Spleen (tissue), 7 donors: ENCODE measurements around the gene PSD.
A peak's percentile ranks its signal among the peaks of the same experiment; 100 is the strongest.

Experiments used
- CTCF ChIP-seq, 11 experiments: fragments of 200-600 bp in 7 of 11; fragments of 450-650 bp in 4 of 11; sonication (generic) in 4 of 11; IDR thresholded peaks in 8 of 11; conservative IDR thresholded peaks in 3 of 11; 1 replicate in 7 of 11; 2 replicates in 4 of 11; pipeline versions ENCODE4 v1.4.0 to v1.8.0; 2016 to 2021; ENCODE audit warnings: antibody characterized with exemption in 11 of 11, inconsistent platforms in 4 of 11, mild to moderate bottlenecking in 1 of 11
- POLR2A ChIP-seq, 3 donors: fragments of 450-650 bp; IDR thresholded peaks; one replicate each; pipeline ENCODE4 v1.5.1; 2017; ENCODE audit warnings: antibody characterized with exemption in 3 of 3, mild to moderate bottlenecking in 1 of 3
- POLR2AphosphoS5 ChIP-seq, 3 donors: sonication (generic); formaldehyde crosslinking; IDR thresholded peaks; one replicate each; pipeline ENCODE4 v1.5.1; 2017; ENCODE audit warnings: antibody characterized with exemption in 3 of 3
- donor health status: DM: no; HTN: no; CAD: no; lungs with moderate emphysema.
- donor health status: DM: no; HTN: no; CAD: no.
- donor health status: DM: no; HTN: no; CAD: no.

GRCh38 chr10:102405108-102405571, 13.4 kb downstream of the PSD start:
- TF ChIP-seq CTCF (IDR thresholded peaks at IDR 0.05 in 8 of 11, conservative IDR thresholded peaks at IDR 0.05 in 3 of 11) (no peak), POLR2A (IDR thresholded peaks at IDR 0.05) (no peak), POLR2AphosphoS5 (IDR thresholded peaks at IDR 0.05) (peak in 2 of 3 donors; percentile 35 to 75)
